Activated B cell treated with CpG ODN at 0.5 μM for 24 hours (primary cell): ENCODE measurements around the gene CCDC194. TPM values are rescaled to one million over a fixed set of nuclear protein-coding genes. Genes with fewer than 3 reads are reported as not detected.

Source experiments
- ATAC-seq: fragments of 200-7000 bp; cut with Tn5 transposase; one replicate; pipeline ENCODE4 v1.10.0; 2021; ENCODE audit warnings: low read depth, mild to moderate bottlenecking, moderate library complexity
- CTCF ChIA-PET: fragments of 350-600 bp; sonication (Branson Sonifier 250); formaldehyde crosslinking; loops from one replicate; lab custom pipeline; 2021; ENCODE audit warnings: antibody characterized with exemption; lab: Charles Lee
- POLR2A ChIA-PET: fragments of 350-600 bp; sonication (Branson Sonifier 250); formaldehyde crosslinking; loops from one replicate; lab custom pipeline; 2021; ENCODE audit warnings: antibody characterized with exemption; lab: Charles Lee
- DNase-seq: peaks from one replicate; pipeline ENCODE4 v3.0.0; 2022
- H3K27ac Mint-ChIP-seq: one replicate; pipeline ENCODE4 v1.8.0; 2020; ENCODE audit warnings: mixed read lengths
- H3K27me3 Mint-ChIP-seq: one replicate; pipeline ENCODE4 v1.8.0; 2021; ENCODE audit warnings: mixed read lengths
- H3K36me3 Mint-ChIP-seq: one replicate; pipeline ENCODE4 v1.8.0; 2021; ENCODE audit warnings: low read depth, mixed read lengths
- H3K4me1 Mint-ChIP-seq: one replicate; pipeline ENCODE4 v1.8.0; 2021; ENCODE audit warnings: mixed read lengths
- H3K4me3 Mint-ChIP-seq: one replicate; pipeline ENCODE4 v1.8.0; 2020; ENCODE audit warnings: mild to moderate bottlenecking, mixed read lengths
- H3K9me3 Mint-ChIP-seq: one replicate; pipeline ENCODE4 v1.8.0; 2020; ENCODE audit warnings: mixed read lengths
- intact Hi-C: fragments of 100-400 bp; cut with micrococcal nuclease; formaldehyde crosslinking; loops from one replicate; pipeline ENCODE4 v1.15.1; 2024
- total RNA-seq: library from RNA; stranded (reverse); gene quantifications from 2 replicates; pipeline ENCODE4 v1.2.3, GENCODE V29; 2022
- TF ChIP-seq, protein P1 (sequence below): fragments of 200-600 bp; IDR thresholded peaks from one replicate; pipeline ENCODE4 v1.8.0; 2022; ENCODE audit warnings: antibody characterized with exemption, mild to moderate bottlenecking

The CCDC194 gene
- total RNA-seq, 1 donor from 2014 or later = 3.9 TPM

DNA sequence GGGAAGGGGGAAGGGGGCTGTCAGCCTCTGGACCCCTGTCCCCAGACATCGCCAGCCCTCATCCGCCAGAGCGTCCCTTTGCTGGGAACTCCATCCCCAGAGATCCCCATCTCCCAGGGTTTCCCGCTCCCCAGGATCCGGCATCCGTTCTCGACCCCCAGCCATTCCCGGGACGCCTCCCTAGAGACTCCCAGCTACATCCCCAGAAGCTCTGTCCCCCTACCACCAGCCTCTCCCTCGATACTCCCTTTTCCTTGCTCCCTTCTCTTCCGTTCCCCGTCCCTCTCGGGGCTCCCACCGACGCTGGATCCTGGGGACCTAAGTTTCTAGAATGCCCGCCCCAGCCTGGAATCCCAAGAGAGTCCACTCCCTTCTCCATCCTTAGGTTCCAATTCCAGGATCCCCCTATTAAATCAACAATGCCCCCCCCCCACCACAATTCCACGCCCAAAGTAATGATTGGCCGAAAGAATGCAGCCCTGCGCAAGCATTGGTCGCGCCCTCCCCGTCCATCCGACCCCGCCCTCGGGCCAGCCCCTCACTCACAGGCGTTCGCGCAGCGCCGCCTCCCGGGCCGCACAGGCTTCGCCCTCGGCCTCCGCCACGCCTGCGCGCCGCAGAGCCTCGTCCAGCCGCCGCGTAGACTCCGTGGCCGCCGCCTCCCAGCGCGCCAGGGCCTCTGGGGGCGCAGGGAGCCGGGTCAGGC lies 3.2 kb downstream of the CCDC194 start:
- Mint-ChIP-seq H3K4me1 (peaks cover 21% of the 10 kb centered on the region), H3K27me3 (no peaks in the 10 kb centered on the region), H3K9me3 (no peaks in the 10 kb centered on the region), H3K4me3 (peak overlapping the region; percentile 86), H3K27ac (peak overlapping the region; percentile 24), H3K36me3 (no peaks in the 10 kb centered on the region)
- peak; percentile 85 for DNase-seq
- peak; percentile 100 for ATAC-seq
- POLR2A ChIA-PET = interaction anchor here (0.6 to 2.5 kb wide), 5 partner anchors 8 to 376 kb away, joined by 3 to 8 read pairs (median 6); partner anchors contain the start of gene ANO8
- CTCF ChIA-PET = no interaction called here
- intact Hi-C loops = loop anchor here (1.0 to 5.0 kb wide), 4 partner anchors 14 to 314 kb away; partner anchors contain the start of genes BST2, HAUS8 and MYO9B
- TF ChIP-seq, protein P1, sequence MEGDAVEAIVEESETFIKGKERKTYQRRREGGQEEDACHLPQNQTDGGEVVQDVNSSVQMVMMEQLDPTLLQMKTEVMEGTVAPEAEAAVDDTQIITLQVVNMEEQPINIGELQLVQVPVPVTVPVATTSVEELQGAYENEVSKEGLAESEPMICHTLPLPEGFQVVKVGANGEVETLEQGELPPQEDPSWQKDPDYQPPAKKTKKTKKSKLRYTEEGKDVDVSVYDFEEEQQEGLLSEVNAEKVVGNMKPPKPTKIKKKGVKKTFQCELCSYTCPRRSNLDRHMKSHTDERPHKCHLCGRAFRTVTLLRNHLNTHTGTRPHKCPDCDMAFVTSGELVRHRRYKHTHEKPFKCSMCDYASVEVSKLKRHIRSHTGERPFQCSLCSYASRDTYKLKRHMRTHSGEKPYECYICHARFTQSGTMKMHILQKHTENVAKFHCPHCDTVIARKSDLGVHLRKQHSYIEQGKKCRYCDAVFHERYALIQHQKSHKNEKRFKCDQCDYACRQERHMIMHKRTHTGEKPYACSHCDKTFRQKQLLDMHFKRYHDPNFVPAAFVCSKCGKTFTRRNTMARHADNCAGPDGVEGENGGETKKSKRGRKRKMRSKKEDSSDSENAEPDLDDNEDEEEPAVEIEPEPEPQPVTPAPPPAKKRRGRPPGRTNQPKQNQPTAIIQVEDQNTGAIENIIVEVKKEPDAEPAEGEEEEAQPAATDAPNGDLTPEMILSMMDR = no peak

DNA sequence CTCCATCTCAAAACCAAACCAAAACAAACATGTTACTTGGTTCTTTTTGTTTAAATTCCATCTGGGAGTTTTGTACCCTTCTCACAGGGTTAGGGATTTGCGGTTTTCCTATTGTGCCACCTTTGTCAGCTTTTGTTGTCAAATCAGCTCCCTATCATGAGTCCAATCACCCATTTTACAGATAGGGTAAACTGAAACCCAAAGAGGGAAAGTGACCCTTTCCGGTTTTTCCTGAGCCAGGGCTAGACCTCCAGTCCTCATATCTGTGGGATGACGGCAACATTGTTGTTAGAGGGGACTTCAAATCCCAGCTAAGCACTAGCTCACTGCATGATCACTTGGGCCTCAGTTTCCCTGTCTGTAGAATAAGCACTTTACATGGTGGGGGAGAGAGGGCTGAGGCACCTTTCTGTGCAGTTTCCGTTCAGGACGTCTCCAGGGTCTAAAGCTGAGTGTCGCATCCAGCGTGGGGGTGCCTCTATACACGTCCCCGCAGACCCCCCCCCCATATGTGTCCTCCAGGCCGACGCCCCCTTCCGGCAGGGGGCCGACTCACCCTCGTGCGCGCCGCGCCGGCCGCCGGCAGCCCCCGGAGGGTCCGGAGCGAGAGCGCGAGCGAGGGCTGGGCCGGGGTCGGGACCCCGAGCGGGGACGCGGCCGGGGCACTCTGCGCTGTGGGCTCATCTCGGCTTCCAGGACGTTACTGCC lies 3.9 kb downstream of the CCDC194 start:
- ChIA-PET POLR2A (interaction anchor here (0.6 to 2.5 kb wide), 3 partner anchors 15 to 183 kb away, joined by 3 to 7 read pairs (median 5); partner anchors contain the start of genes ANO8 and BST2), CTCF (interaction anchor here (1.6 kb wide), 1 partner anchor 85 kb away, joined by 3 read pairs; no protein-coding TSS in a partner anchor)
- Mint-ChIP-seq H3K36me3 (no peaks in the 10 kb centered on the region), H3K4me1 (peaks cover 18% of the 10 kb centered on the region), H3K9me3 (no peaks in the 10 kb centered on the region), H3K27ac (no peak overlapping the region), H3K27me3 (no peaks in the 10 kb centered on the region), H3K4me3 (peak overlapping the region; percentile 86)
- intact Hi-C loops = loop anchor here (5.0 kb wide), 2 partner anchors 313 to 613 kb away; partner anchors contain the start of genes HAUS8 and MYO9B
- ATAC-seq = no peak
- TF ChIP-seq, protein P1 = no peak
- no peak for DNase-seq

DNA sequence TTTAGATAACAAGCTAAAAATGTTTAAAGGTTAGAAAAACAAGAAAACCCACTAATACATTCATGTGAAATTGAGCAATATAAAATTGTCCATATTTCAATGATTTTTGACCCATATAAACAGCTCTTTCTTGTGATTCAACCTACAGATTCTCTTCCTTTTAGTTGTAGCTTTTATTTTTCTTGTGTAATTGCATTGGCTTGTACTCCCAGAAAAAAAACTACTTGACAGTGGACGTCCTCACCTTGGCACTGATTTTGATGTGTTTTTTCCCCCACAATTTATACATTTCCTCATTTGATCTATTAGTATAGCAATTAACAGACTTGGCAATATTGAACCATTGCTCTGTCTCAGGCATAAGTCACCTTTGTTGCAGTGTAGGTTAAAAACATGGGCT lies 4.7 kb downstream of the CCDC194 start:
- intact Hi-C loops = loop anchor here (5.0 kb wide), 1 partner anchor 612 kb away; no protein-coding TSS in a partner anchor

DNA sequence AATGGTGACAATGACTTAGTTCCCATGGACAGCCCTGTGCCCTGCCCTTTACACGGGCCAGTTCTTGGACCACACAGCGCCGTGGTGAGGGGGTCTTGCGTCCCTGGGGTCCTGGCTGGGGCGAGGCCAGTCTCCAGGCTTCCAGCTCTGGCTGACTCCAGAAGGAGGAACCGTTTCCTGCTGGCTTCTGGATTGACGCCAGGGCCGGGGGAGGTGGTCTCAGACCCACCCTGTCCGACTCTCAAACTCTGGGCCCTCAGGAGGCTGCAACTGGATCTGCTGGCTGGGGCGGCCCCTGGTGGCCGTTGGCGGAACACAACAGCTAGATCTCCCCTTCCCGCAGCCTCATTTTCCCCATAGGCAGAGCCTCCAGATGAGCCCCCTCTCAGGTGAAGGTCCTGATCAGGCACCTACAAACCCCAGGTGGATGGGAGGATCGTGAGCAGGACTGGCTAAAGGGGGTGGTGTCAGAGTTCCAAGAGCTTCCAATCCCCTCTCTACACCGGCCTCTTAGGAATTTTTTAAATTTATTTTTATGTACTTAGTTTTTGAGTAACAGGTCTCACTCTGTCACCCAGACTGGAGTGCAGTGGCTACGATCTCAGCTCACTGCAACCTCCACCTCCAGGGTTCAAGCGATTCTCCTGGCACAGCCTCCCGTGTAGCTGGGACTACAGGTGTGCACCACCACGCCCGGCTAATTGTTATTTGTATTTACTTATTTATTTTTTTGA lies 8.0 kb downstream of the CCDC194 start:
- CTCF ChIA-PET = interaction anchor here (0.6 to 2.3 kb wide), 18 partner anchors 10 to 351 kb away, joined by 3 to 22 read pairs (median 4); partner anchors contain the start of genes ANKLE1, DDA1, MRPL34 and MVB12A
- TF ChIP-seq, protein P1 = peak; percentile 58

More for the DNA sequence above, 4.7 kb downstream of the CCDC194 start:
- H3K4me1 Mint-ChIP-seq = peaks cover 14% of the 10 kb centered on the region
- no peaks in the 10 kb centered on the region for H3K36me3 Mint-ChIP-seq
- H3K9me3 Mint-ChIP-seq = no peaks in the 10 kb centered on the region
- POLR2A ChIA-PET = interaction anchor here (0.6 to 2.5 kb wide), 5 partner anchors 16 to 937 kb away, joined by 3 to 7 read pairs (median 5); partner anchors contain the start of genes ANO8, BST2 and MVB12A
- H3K27ac Mint-ChIP-seq = no peak overlapping the region
- no peak for DNase-seq
- CTCF ChIA-PET = interaction anchor here (0.6 to 1.9 kb wide), 8 partner anchors 18 to 217 kb away, joined by 3 to 5 read pairs (median 4); partner anchors contain the start of gene TMEM221
- H3K4me3 Mint-ChIP-seq = no peak overlapping the region
- H3K27me3 Mint-ChIP-seq = no peaks in the 10 kb centered on the region
- TF ChIP-seq, protein P1 = no peak
- no peak for ATAC-seq

More for the DNA sequence above, 8.0 kb downstream of the CCDC194 start:
- intact Hi-C loops = loop anchor here (1.0 to 5.0 kb wide), 4 partner anchors 40 to 609 kb away; no protein-coding TSS in a partner anchor
- Mint-ChIP-seq H3K27ac (no peak overlapping the region), H3K27me3 (no peaks in the 10 kb centered on the region), H3K9me3 (no peaks in the 10 kb centered on the region), H3K4me1 (peaks cover 15% of the 10 kb centered on the region), H3K36me3 (no peaks in the 10 kb centered on the region), H3K4me3 (no peak overlapping the region)
- DNase-seq (peak; percentile 61), ATAC-seq (peak; percentile 54)
- POLR2A ChIA-PET = interaction anchor here (1.0 to 1.3 kb wide), 3 partner anchors 41 to 93 kb away, joined by 4 to 7 read pairs (median 4); no protein-coding TSS in a partner anchor
